Keratinocyte (primary cell): Measurements from ENCODE around the gene SLC44A1. TPM values are rescaled to one million over a fixed set of nuclear protein-coding genes. Genes with fewer than 3 reads are reported as not detected.

ENCODE experiments used
- DNase-seq: peaks from one replicate; pipeline ENCODE4 v3.0.0-alpha.2; 2011; ENCODE audit warnings: low read depth, missing footprints, low spot score
- FAIRE-seq: peaks from 2 replicates; lab custom pipeline; 2011; peaks lifted over from hg19 to GRCh38; lab: Jason Lieb, UNC
- H2AFZ ChIP-seq: 2 replicates; pipeline ENCODE4 v1.6.0; 2012; ENCODE audit warnings: low read length, control low read depth, inconsistent platforms; ENCODE audit not compliant: control insufficient read depth
- H3K27ac ChIP-seq: 2 replicates; pipeline ENCODE4 v1.5.1; 2011; ENCODE audit warnings: low read length; ENCODE audit not compliant: control insufficient read depth, insufficient read depth
- H3K27me3 ChIP-seq: 3 replicates; pipeline ENCODE4 v1.6.0; 2011; ENCODE audit warnings: low read length; ENCODE audit not compliant: control insufficient read depth, insufficient read depth; ENCODE audit errors: extremely low read depth
- H3K36me3 ChIP-seq, 2 experiments: 2 replicates in 1 of 2; 3 replicates in 1 of 2; pipeline ENCODE4 v1.5.1; 2011; ENCODE audit warnings: low read length in 2 of 2, mild to moderate bottlenecking in 1 of 2; ENCODE audit not compliant: control insufficient read depth in 2 of 2, insufficient read depth in 2 of 2; ENCODE audit errors: extremely low read depth in 1 of 2
- H3K4me1 ChIP-seq: 3 replicates; pipeline ENCODE4 v1.5.1; 2011; ENCODE audit warnings: low read length; ENCODE audit not compliant: control insufficient read depth, insufficient read depth; ENCODE audit errors: extremely low read depth
- H3K4me2 ChIP-seq: 3 replicates; pipeline ENCODE4 v1.6.0; 2011; ENCODE audit warnings: low read depth, low read length; ENCODE audit not compliant: control insufficient read depth, insufficient read depth; ENCODE audit errors: extremely low read depth
- H3K4me3 ChIP-seq, 3 experiments: fragments of 200-600 bp in 1 of 3; sonication (generic) in 1 of 3; 2 replicates in 2 of 3; 3 replicates in 1 of 3; pipeline ENCODE4 v1.5.1; 2011 to 2016; ENCODE audit warnings: low read length in 3 of 3, mild to moderate bottlenecking in 3 of 3, control low read depth in 2 of 3, inconsistent platforms in 1 of 3, low read depth in 1 of 3, mixed read lengths in 1 of 3, mixed run types in 1 of 3, moderate library complexity in 1 of 3; ENCODE audit not compliant: control insufficient read depth in 2 of 3, insufficient read depth in 2 of 3; ENCODE audit errors: extremely low read depth in 1 of 3
- H3K79me2 ChIP-seq: 2 replicates; pipeline ENCODE4 v1.6.0; 2012; ENCODE audit warnings: low read length; ENCODE audit not compliant: control insufficient read depth, insufficient read depth
- H3K9ac ChIP-seq: 3 replicates; pipeline ENCODE4 v1.6.0; 2011; ENCODE audit warnings: low read length; ENCODE audit not compliant: control insufficient read depth, insufficient read depth; ENCODE audit errors: extremely low read depth
- H3K9me1 ChIP-seq: 3 replicates; pipeline ENCODE4 v1.6.0; 2011; ENCODE audit warnings: low read length; ENCODE audit not compliant: control insufficient read depth, insufficient read depth; ENCODE audit errors: extremely low read depth
- H3K9me3 ChIP-seq: 2 replicates; pipeline ENCODE4 v1.5.1; 2012; ENCODE audit warnings: low read depth, low read length; ENCODE audit not compliant: control insufficient read depth
- H4K20me1 ChIP-seq: 3 replicates; pipeline ENCODE4 v1.6.0; 2011; ENCODE audit warnings: low read length; ENCODE audit not compliant: control insufficient read depth, insufficient read depth; ENCODE audit errors: extremely low read depth
- CTCF ChIP-seq, 3 experiments: IDR thresholded peaks in 1 of 3; conservative IDR thresholded peaks in 1 of 3; optimal IDR thresholded peaks in 1 of 3; 2 replicates in 2 of 3; 3 replicates in 1 of 3; pipeline versions ENCODE3 to v1.5.1; 2011; ENCODE audit warnings: low read length in 3 of 3, mild to moderate bottlenecking in 3 of 3, moderate library complexity in 2 of 3, control low read depth in 1 of 3, inconsistent platforms in 1 of 3; ENCODE audit not compliant: insufficient read depth in 2 of 3; ENCODE audit errors: extremely low read depth in 1 of 3
- EZH2 ChIP-seq: IDR thresholded peaks from one replicate; pipeline ENCODE4 v1.6.1; 2012; ENCODE audit warnings: inconsistent platforms, mild to moderate bottlenecking, low read length, moderate library complexity
- dilution Hi-C: fragments of 300-500 bp; cut with MboI; formaldehyde crosslinking; loops from one replicate; pipeline ENCODE4 v1.7.0; 2020; ENCODE audit warnings: low sequenced_read_pairs; ENCODE audit not compliant: extremely low pct_ligation_motif_present
- polyA plus RNA-seq, 5 experiments: library from polyadenylated mRNA; depleted of rRNA in 3 of 5; stranded (reverse) in 3 of 5; stranded (forward) in 1 of 5; unstranded in 1 of 5; fragments of >200 nt; gene quantifications; 1 replicate in 1 of 5; 2 replicates in 3 of 5; 3 replicates in 1 of 5; pipeline versions ENCODE4 v1.2.1 to v1.2.3, GENCODE V29; 2011 to 2012; ENCODE audit warnings: missing spikeins in 2 of 5, low read depth in 1 of 5, low replicate concordance in 1 of 5

Gene SLC44A1
- polyA plus RNA-seq, 1 donor (not counting 4 experiments of a cell fraction or from before 2014, with no cell fraction given), result 22.9 TPM

GRCh38 chr9:105295986-105296385 is 51.5 kb downstream of the SLC44A1 start:
- no peak overlapping the region for H2AFZ ChIP-seq
- dilution Hi-C loops, result no loop called here
- no peak for FAIRE-seq
- TF ChIP-seq CTCF (optimal IDR thresholded peaks at IDR 0.05 in 1 of 3, IDR thresholded peaks at IDR 0.05 in 1 of 3, conservative IDR thresholded peaks at IDR 0.05 in 1 of 3; ENCODE audit: extremely low read depth in 1 of 3, insufficient read depth in 2 of 3, low read length in 3 of 3), result no peak
- TF ChIP-seq EZH2, result no peak
- no peak overlapping the region for H3K4me3 ChIP-seq
- no peaks in the 10 kb centered on the region for H3K36me3 ChIP-seq
- no peaks in the 10 kb centered on the region for H4K20me1 ChIP-seq
- H3K9me3 ChIP-seq, result no peaks in the 10 kb centered on the region
- no peak for DNase-seq
- H3K9ac ChIP-seq, result no peak overlapping the region
- no peak overlapping the region for H3K4me2 ChIP-seq
- no peaks in the 10 kb centered on the region for H3K9me1 ChIP-seq
- no peaks in the 10 kb centered on the region for H3K27me3 ChIP-seq
- H3K27ac ChIP-seq, result peak overlapping the region; percentile 58
- H3K4me1 ChIP-seq, result peaks cover 33% of the 10 kb centered on the region
- H3K79me2 ChIP-seq, result peaks cover 12% of the 10 kb centered on the region

DNA sequence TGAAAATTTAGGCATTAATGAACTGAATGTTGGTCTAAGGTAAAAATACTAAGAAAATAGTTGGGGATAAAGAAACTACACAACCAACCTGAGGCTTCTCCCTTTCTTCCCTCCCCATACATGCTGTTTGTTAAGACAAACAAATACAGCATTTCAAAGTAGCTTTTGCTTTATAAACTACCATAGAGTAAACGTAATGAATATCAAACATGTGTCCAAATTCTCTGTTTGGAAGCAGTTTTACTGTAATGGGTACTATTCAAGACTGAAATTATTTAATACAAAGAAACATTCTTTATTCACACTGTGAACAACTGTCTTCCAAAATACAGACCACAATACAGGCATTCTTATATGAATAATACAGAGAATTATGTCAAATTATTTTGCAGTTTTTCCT is 52.0 kb downstream of the SLC44A1 start:
- no peak for FAIRE-seq
- H4K20me1 ChIP-seq, result no peaks in the 10 kb centered on the region
- TF ChIP-seq CTCF (optimal IDR thresholded peaks at IDR 0.05 in 1 of 3, IDR thresholded peaks at IDR 0.05 in 1 of 3, conservative IDR thresholded peaks at IDR 0.05 in 1 of 3; ENCODE audit: extremely low read depth in 1 of 3, insufficient read depth in 2 of 3, low read length in 3 of 3) (no peak), EZH2 (no peak)
- H3K79me2 ChIP-seq, result peaks cover 11% of the 10 kb centered on the region
- no peaks in the 10 kb centered on the region for H3K36me3 ChIP-seq
- H3K27ac ChIP-seq, result peak overlapping the region; percentile 58
- no peak for DNase-seq
- no peaks in the 10 kb centered on the region for H3K27me3 ChIP-seq
- no peaks in the 10 kb centered on the region for H3K9me3 ChIP-seq
- no peak overlapping the region for H3K4me3 ChIP-seq
- dilution Hi-C loops, result no loop called here
- no peak overlapping the region for H2AFZ ChIP-seq
- peak overlapping the region; percentile 20 for H3K9ac ChIP-seq
- H3K4me2 ChIP-seq, result peak overlapping the region; percentile 40
- no peaks in the 10 kb centered on the region for H3K9me1 ChIP-seq
- H3K4me1 ChIP-seq, result peaks cover 30% of the 10 kb centered on the region
